Measurements from ENCODE around the gene QSER1. TPM values are rescaled to one million over a fixed set of nuclear protein-coding genes. Genes with fewer than 3 reads are reported as not detected.

Gene QSER1
- total and polyA plus RNA-seq, 3 experiments from 2014 or later: 0.93 to 12.3 (median 10.6) TPM

Other genes with a start within 250 kb of the QSER1 start
- gene CCDC73, start 98.1 kb upstream of the QSER1 start, total RNA-seq: not detected
- not detected for gene CCDC73, start 98.1 kb upstream of the QSER1 start, polyA plus RNA-seq
- gene PRRG4, start 62.9 kb upstream of the QSER1 start, total RNA-seq: under 1 TPM; 0.51 to 0.68 TPM
- gene PRRG4, start 62.9 kb upstream of the QSER1 start, polyA plus RNA-seq: not detected
- 1 to 10 TPM; 1.7 to 1.8 TPM for gene DEPDC7, start 123.1 kb downstream of the QSER1 start, total RNA-seq
- gene DEPDC7, start 123.1 kb downstream of the QSER1 start, polyA plus RNA-seq: 0.15 TPM
- gene TCP11L1, start 146.8 kb downstream of the QSER1 start, total RNA-seq: 10 to 100 TPM; 22.1 to 22.2 TPM
- gene TCP11L1, start 146.8 kb downstream of the QSER1 start, polyA plus RNA-seq: 7.5 TPM

Measured in CD8-positive, alpha-beta memory T cell (primary cell).